Pancreas (tissue), 10 donors: ENCODE data around the gene SHLD1. TPM values are rescaled to one million over a fixed set of nuclear protein-coding genes. Genes with fewer than 3 reads are reported as not detected.
"Not testable (repeated sequence)": the region's sequence is repeated elsewhere in the genome, so short reads cannot be mapped to it uniquely, and the experiment has no call there.

Source experiments
- ATAC-seq, 4 donors: fragments of 200-7000 bp; cut with Tn5 transposase; one replicate each; pipeline versions ENCODE4 v1.8.0 to v1.9.1; 2020; ENCODE audit warnings: mild to moderate bottlenecking in 4 of 4, moderate library complexity in 4 of 4
- DNase-seq, 6 donors: peaks; one replicate each; pipeline ENCODE4 v3.0.0-alpha.2; 2020
- FAIRE-seq: peaks from 2 replicates; lab custom pipeline; 2012; peaks lifted over from hg19 to GRCh38; lab: Jason Lieb, UNC
- H3K27ac ChIP-seq, 4 donors: fragments of 200-600 bp; sonication (generic); 1 replicate in 3 of 4; 2 replicates in 1 of 4; pipeline versions ENCODE4 v1.5.0 to v1.8.0; 2020
- H3K27me3 ChIP-seq, 4 donors: fragments of 200-600 bp; one replicate each; pipeline ENCODE4 v1.8.0; 2021
- H3K36me3 ChIP-seq, 3 donors: fragments of 200-600 bp; sonication (generic) in 1 of 3; one replicate each; pipeline versions ENCODE4 v1.5.0 to v1.8.0; 2020 to 2021
- H3K4me1 ChIP-seq, 3 donors: fragments of 200-600 bp; one replicate each; pipeline ENCODE4 v1.8.0; 2021
- H3K4me3 ChIP-seq, 4 donors: fragments of 200-600 bp; sonication (generic) in 2 of 4; one replicate each; pipeline versions ENCODE4 v1.5.0 to v1.8.0; 2020 to 2021
- H3K9me3 ChIP-seq, 4 donors: fragments of 200-600 bp; one replicate each; pipeline ENCODE4 v1.8.0; 2021
- WGBS, 2 donors: extraction: QIAGEN DNeasy Blood & Tissue Kit; methylation state at CpG; one replicate each; pipeline ENCODE4 v1.1.7; 2013; 5-methylcytosine and 5-hydroxymethylcytosine counted together
- intact Hi-C, 3 donors: fragments of 100-400 bp; cut with DNase I; formaldehyde crosslinking; loops; one replicate each; pipeline versions ENCODE4 v1.11.1 to v1.14.2; 2022
- polyA plus RNA-seq, 2 donors: library from polyadenylated mRNA; stranded (reverse); fragments of 200-250 nt; gene quantifications; one replicate each; pipeline ENCODE4 v1.2.3, GENCODE V29; 2013
- total RNA-seq, 6 donors: library from RNA; stranded (reverse); fragmentation: NEBNext Ultra II Directional in 4 of 6; extraction: Animal tissue kit (Norgen Biotek cat#: 25700) in 4 of 6; gene quantifications; one replicate each; pipeline versions ENCODE4 v1.2.1 to v1.2.4, GENCODE V29; 2021 to 2023
- TF ChIP-seq, protein P1 (sequence below), 4 donors: fragments of 200-600 bp; sonication (generic) in 3 of 4; IDR thresholded peaks; one replicate each; pipeline versions ENCODE4 v1.5.0 to v1.8.0; 2021; ENCODE audit warnings: antibody characterized with exemption in 4 of 4
- donor health status: healthy with polysubstance abuse.
- donor health status: DM: no; HTN: no; CAD: no; lungs with moderate emphysema.
- donor health status: DM: no; HTN: no; CAD: no.
- donor health status: control.
- donor health status: control.
- donor health status: Bipolar disorder and iron deficiency.
- donor health status: DM: yes; HTN: yes; CAD: no.
- donor health status: DM: no; HTN: no; CAD: no.
- donor health status: DM: no; HTN: no; CAD: no.
- donor health status: DM: yes; HTN: yes; CAD: no.

Gene SHLD1
- total and polyA plus RNA-seq, 8 donors: 2.1 to 6.6 (median 3.4) TPM

DNA sequence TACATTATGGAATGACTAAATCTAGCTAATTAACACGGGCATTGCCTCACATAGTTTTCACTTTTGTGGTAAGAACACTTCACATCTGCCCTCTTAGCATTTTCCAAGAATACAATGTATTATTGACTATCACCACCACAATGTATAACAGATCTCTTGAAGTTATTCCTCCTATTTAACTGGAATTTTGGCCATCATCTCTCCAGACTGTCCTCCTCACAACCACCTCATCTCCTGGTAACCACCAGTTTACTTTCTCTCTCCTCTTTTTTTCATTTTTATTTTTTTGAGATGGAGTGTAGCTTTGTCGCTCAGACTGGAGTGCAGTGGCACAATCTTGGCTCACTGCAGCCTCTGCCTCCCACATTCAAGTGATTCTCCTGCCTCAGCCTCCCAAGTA, 8.2 kb upstream of the SHLD1 start:
- no peaks in the 10 kb centered on the region for H3K27me3 ChIP-seq
- H3K27ac ChIP-seq: no peak overlapping the region
- ATAC-seq (no peak), FAIRE-seq (no peak), DNase-seq (no peak)
- WGBS, 2 donors: 74 to 76% methylated on average over 2 of the region's 2 CpGs
- intact Hi-C loops: no loop called here
- H3K4me3 ChIP-seq: no peak overlapping the region
- TF ChIP-seq, protein P1, sequence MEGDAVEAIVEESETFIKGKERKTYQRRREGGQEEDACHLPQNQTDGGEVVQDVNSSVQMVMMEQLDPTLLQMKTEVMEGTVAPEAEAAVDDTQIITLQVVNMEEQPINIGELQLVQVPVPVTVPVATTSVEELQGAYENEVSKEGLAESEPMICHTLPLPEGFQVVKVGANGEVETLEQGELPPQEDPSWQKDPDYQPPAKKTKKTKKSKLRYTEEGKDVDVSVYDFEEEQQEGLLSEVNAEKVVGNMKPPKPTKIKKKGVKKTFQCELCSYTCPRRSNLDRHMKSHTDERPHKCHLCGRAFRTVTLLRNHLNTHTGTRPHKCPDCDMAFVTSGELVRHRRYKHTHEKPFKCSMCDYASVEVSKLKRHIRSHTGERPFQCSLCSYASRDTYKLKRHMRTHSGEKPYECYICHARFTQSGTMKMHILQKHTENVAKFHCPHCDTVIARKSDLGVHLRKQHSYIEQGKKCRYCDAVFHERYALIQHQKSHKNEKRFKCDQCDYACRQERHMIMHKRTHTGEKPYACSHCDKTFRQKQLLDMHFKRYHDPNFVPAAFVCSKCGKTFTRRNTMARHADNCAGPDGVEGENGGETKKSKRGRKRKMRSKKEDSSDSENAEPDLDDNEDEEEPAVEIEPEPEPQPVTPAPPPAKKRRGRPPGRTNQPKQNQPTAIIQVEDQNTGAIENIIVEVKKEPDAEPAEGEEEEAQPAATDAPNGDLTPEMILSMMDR (IDR thresholded peaks at IDR 0.05): no peak
- no peaks in the 10 kb centered on the region for H3K9me3 ChIP-seq
- no peaks in the 10 kb centered on the region for H3K4me1 ChIP-seq
- no peaks in the 10 kb centered on the region for H3K36me3 ChIP-seq

DNA sequence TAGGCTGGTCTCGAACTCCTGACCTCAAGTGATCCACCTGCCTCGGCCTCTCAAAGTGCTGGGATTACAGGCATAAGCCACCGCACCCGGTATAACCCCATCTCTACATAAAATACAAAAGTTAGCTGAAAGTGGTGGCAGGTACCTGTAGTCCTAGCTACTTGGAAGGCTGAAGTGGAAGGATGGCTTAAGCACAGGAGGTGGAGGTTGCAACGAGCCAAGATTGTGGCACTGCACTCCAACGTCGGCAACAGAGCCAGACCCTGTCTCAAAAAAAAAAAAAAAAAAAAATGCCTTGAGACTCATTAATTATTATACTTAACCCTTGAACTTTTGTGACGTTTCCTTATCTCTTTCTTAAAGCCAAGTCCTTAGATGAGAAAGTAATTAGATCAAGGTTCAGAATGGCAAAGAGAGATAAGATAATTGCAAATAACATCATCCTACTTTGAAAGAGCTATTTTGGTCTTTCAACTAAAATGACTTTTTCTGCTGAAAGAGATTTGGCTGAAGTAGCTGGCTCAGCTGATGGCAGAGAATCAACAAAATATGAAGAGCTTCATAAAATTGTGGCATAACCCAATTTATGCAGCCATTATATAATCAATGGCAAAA, 4.7 kb upstream of the SHLD1 start:
- DNase-seq (no peak), FAIRE-seq (no peak), ATAC-seq (no peak)
- H3K9me3 ChIP-seq: no peaks in the 10 kb centered on the region
- intact Hi-C loops: no loop called here
- no peaks in the 10 kb centered on the region for H3K27me3 ChIP-seq
- H3K4me1 ChIP-seq: no peaks in the 10 kb centered on the region
- H3K4me3 ChIP-seq: no peak overlapping the region
- TF ChIP-seq, protein P1 (IDR thresholded peaks at IDR 0.05): no peak
- WGBS, 2 donors: 58 to 64% methylated on average over 8 of the region's 8 CpGs
- no peak overlapping the region for H3K27ac ChIP-seq
- H3K36me3 ChIP-seq: no peaks in the 10 kb centered on the region

DNA sequence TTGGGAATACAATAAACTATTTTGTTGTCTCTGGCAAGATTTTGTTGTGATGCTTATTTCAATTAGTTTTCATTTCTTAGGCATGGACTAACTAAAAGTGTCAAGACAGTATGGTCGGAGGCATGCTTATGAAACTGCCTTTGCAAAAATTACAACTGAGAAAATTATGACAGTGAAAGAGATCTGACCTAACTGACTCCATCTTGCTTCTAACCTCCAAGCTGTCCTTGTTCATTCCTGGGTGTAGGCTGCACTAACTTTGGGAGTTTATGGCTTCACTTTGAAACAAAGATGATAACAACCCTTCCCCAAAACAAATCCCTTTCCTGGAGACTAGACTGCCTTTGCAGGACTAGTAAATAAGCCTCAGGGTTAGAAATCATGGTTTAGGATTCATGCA, 4.1 kb upstream of the SHLD1 start:
- FAIRE-seq (no peak), ATAC-seq (no peak), DNase-seq (no peak)
- Histone ChIP-seq H3K36me3 (no peaks in the 10 kb centered on the region), H3K4me1 (no peaks in the 10 kb centered on the region), H3K4me3 (no peak overlapping the region), H3K9me3 (no peaks in the 10 kb centered on the region), H3K27ac (no peak overlapping the region), H3K27me3 (no peaks in the 10 kb centered on the region)
- TF ChIP-seq, protein P1 (IDR thresholded peaks at IDR 0.05): no peak
- intact Hi-C loops: no loop called here
- WGBS, 2 donors: 75 to 85% methylated on average over 1 of the region's 1 CpG

DNA sequence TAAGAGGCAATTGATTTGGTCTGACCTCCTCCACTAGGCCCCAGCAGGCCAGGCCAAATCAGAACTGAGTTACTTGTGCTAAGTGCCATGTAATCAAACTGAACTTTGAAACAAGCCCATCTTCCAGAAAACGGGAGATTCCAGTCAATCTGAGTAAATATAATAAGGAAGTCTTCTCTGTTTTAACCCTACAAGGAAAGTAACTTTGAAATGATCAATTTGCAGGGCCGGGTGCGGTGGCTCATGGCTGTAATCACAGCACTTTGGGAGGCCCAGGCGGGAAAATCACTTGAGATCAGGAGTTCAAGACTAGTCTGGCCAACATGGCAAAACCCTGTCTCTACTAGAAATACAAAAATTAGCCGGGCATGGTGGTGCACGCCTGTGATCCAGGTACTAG, 2.0 kb upstream of the SHLD1 start:
- Histone ChIP-seq H3K36me3 (no peaks in the 10 kb centered on the region), H3K9me3 (no peaks in the 10 kb centered on the region), H3K27me3 (no peaks in the 10 kb centered on the region), H3K4me3 (no peak overlapping the region), H3K27ac (no peak overlapping the region), H3K4me1 (peaks cover 0 to 4% (median 3%) of the 10 kb centered on the region in 3 donors)
- ATAC-seq (no peak), DNase-seq (no peak), FAIRE-seq (no peak)
- WGBS, 2 donors: 75 to 84% methylated on average over 6 of the region's 6 CpGs
- TF ChIP-seq, protein P1 (IDR thresholded peaks at IDR 0.05): no peak
- intact Hi-C loops: no loop called here

DNA sequence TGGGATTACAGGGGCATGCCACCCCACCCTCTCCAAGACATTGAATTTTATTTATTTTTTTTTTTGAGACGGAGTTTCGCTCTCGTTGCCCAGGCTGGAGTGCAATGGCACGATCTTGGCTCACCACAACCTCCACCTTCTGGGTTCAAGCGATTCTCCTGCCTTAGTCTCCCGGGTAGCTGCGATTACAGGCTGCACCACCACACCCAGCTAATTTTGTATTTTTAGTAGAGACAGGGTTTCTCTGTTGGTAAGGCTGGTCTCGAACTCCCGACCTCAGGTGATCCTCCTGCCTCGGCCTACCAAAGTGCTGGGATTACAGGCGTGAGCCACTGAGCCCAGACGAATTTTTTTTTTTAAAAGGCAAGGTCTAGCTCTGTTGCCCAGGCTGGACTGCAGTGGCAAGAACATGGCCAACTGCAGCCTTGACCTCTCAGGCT, 669 bp upstream of the SHLD1 start:
- H3K9me3 ChIP-seq, H3K36me3 ChIP-seq, ATAC-seq, H3K4me3 ChIP-seq, H3K27ac ChIP-seq, H3K27me3 ChIP-seq, DNase-seq, FAIRE-seq, H3K4me1 ChIP-seq, intact Hi-C loops: not testable (repeated sequence)
- WGBS, 2 donors: 94 to 97% methylated on average over 12 of the region's 12 CpGs
